ENCODE data around the gene GOLGA5.

DNA sequence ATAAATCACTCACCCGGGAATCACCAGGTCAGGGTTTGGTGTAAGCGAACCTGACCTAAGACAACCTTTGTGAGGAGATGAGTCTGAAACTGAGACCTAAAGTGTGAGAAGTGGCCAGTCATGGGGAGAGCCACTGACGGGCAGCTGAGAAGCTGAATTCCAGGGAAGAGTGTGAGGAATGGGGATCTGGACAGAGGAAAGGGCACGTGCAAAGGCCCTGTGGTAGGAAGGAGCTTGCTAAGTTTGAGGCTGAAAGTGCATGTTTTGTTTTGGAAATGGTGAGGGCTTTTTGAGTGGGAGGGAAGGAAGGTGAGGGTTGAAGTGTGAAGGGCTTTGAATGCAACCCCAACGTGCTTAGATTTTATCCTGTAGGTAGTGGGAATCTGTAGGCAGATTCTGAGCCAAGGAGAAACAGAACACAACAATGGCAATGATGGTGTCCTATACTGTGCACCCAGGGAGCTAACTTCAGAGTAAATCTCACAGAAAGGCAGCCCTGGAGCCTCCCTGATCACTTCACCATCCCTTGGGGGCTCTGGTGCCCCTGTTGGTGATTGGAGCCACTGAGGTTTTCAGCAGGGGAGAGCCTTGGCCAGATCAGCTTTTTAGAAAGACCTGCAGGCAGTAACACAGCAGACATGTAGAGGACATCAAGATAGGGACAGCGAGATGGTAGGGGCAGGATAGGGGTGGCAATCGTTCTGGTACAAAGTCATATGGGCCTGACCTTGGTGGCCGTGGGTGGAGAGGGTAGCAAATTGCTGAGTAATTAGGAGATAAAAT is 91.4 kb downstream of the GOLGA5 start:
- TF ChIP-seq, protein P1, sequence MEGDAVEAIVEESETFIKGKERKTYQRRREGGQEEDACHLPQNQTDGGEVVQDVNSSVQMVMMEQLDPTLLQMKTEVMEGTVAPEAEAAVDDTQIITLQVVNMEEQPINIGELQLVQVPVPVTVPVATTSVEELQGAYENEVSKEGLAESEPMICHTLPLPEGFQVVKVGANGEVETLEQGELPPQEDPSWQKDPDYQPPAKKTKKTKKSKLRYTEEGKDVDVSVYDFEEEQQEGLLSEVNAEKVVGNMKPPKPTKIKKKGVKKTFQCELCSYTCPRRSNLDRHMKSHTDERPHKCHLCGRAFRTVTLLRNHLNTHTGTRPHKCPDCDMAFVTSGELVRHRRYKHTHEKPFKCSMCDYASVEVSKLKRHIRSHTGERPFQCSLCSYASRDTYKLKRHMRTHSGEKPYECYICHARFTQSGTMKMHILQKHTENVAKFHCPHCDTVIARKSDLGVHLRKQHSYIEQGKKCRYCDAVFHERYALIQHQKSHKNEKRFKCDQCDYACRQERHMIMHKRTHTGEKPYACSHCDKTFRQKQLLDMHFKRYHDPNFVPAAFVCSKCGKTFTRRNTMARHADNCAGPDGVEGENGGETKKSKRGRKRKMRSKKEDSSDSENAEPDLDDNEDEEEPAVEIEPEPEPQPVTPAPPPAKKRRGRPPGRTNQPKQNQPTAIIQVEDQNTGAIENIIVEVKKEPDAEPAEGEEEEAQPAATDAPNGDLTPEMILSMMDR (IDR thresholded peaks at IDR 0.05; ENCODE audit: control extremely low read depth in 1 of 3, insufficient read depth in 1 of 3, low read depth in 1 of 3, low read length in 3 of 3) = no peak
- TF ChIP-seq EZH2 (IDR thresholded peaks at IDR 0.05; ENCODE audit: low read depth, low read length, severe bottlenecking) (no peak), POLR2A (IDR thresholded peaks at IDR 0.05; ENCODE audit: control extremely low read depth in 1 of 2, low read depth in 2 of 2, low read length in 2 of 2) (no peak)
